Measurements from ENCODE around the gene APOL6. TPM values are rescaled to one million over a fixed set of nuclear protein-coding genes. Genes with fewer than 3 reads are reported as not detected.

The APOL6 gene
- total and polyA plus RNA-seq, 2 donors (not counting 1 experiment from before 2014, with no cell fraction given), result 18.7 to 58.3 TPM

DNA sequence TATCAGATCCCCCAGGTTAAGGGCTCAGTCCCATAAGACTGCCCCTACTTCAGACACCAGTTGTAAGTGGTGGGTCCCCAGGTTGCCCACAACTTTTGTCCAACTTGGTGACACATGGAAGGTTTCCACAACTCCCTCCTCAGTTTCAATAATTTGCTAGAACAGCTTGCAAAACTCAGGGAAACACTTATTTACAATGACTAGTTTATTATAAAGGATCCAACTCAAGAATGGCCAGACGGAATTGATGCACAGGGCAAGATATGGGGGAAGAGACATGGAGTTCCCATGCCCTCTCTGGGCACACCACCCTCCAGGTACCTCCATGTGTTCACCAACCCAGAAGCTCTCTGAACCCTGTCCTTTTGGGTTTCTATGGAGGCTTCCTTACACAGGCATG lies 5.6 kb downstream of the APOL6 start:
- Histone ChIP-seq H2AFZ (ENCODE audit: low read length) (no peak overlapping the region), H3K27me3 (ENCODE audit: control insufficient read depth, insufficient read depth, low read length) (no peaks in the 10 kb centered on the region), H3K36me3 (ENCODE audit: control insufficient read depth, insufficient read depth, low read length) (no peaks in the 10 kb centered on the region), H3K9me3 (ENCODE audit: control insufficient read depth, insufficient read depth, low read depth, low read length) (no peaks in the 10 kb centered on the region), H3K9ac (ENCODE audit: insufficient read depth, low read length) (no peak overlapping the region), H4K20me1 (ENCODE audit: control insufficient read depth, extremely low read depth, insufficient read depth, low read length) (no peaks in the 10 kb centered on the region), H3K4me3 (replicated peaks in 1 of 4; ENCODE audit: control extremely low read depth in 1 of 4, insufficient read depth in 1 of 4, low read depth in 3 of 4, low read length in 4 of 4) (no peak overlapping the region), H3K4me1 (ENCODE audit: control insufficient read depth, extremely low read depth, insufficient read depth, low read length) (peaks cover 5% of the 10 kb centered on the region), H3K27ac (ENCODE audit: insufficient read depth, low read length) (no peak overlapping the region), H3K4me2 (ENCODE audit: extremely low read depth, insufficient read depth, low read length) (no peak overlapping the region), H3K79me2 (ENCODE audit: control insufficient read depth, insufficient read depth, low read length) (peaks cover 21% of the 10 kb centered on the region)
- no peak for DNase-seq (ENCODE audit: low read depth in 2 of 2)
- TF ChIP-seq EZH2 (IDR thresholded peaks at IDR 0.05; ENCODE audit: low read length, missing control alignments), result no peak

GRCh38 chr22:35656284-35656752 lies 8.1 kb downstream of the APOL6 start:
- no peak overlapping the region for H2AFZ ChIP-seq (ENCODE audit: low read length)
- TF ChIP-seq CTCF (conservative IDR thresholded peaks at IDR 0.05 in 1 of 2, IDR thresholded peaks at IDR 0.05 in 1 of 2; ENCODE audit: low read depth in 1 of 2, low read length in 2 of 2), result no peak
- no peak for TF ChIP-seq EZH2 (IDR thresholded peaks at IDR 0.05; ENCODE audit: low read length, missing control alignments)
- H3K27ac ChIP-seq (ENCODE audit: insufficient read depth, low read length), result no peak overlapping the region
- H3K27me3 ChIP-seq (ENCODE audit: control insufficient read depth, insufficient read depth, low read length), result no peaks in the 10 kb centered on the region
- H4K20me1 ChIP-seq (ENCODE audit: control insufficient read depth, extremely low read depth, insufficient read depth, low read length), result no peaks in the 10 kb centered on the region
- no peak overlapping the region for H3K9ac ChIP-seq (ENCODE audit: insufficient read depth, low read length)
- H3K79me2 ChIP-seq (ENCODE audit: control insufficient read depth, insufficient read depth, low read length), result peaks cover 3% of the 10 kb centered on the region
- no peak for DNase-seq (ENCODE audit: low read depth in 2 of 2)
- H3K9me3 ChIP-seq (ENCODE audit: control insufficient read depth, insufficient read depth, low read depth, low read length), result no peaks in the 10 kb centered on the region
- H3K4me1 ChIP-seq (ENCODE audit: control insufficient read depth, extremely low read depth, insufficient read depth, low read length), result no peaks in the 10 kb centered on the region
- H3K4me2 ChIP-seq (ENCODE audit: extremely low read depth, insufficient read depth, low read length), result no peak overlapping the region
- no peak overlapping the region for H3K4me3 ChIP-seq (replicated peaks in 1 of 4; ENCODE audit: control extremely low read depth in 1 of 4, insufficient read depth in 1 of 4, low read depth in 3 of 4, low read length in 4 of 4)
- H3K36me3 ChIP-seq (ENCODE audit: control insufficient read depth, insufficient read depth, low read length), result peaks cover 6% of the 10 kb centered on the region

DNA sequence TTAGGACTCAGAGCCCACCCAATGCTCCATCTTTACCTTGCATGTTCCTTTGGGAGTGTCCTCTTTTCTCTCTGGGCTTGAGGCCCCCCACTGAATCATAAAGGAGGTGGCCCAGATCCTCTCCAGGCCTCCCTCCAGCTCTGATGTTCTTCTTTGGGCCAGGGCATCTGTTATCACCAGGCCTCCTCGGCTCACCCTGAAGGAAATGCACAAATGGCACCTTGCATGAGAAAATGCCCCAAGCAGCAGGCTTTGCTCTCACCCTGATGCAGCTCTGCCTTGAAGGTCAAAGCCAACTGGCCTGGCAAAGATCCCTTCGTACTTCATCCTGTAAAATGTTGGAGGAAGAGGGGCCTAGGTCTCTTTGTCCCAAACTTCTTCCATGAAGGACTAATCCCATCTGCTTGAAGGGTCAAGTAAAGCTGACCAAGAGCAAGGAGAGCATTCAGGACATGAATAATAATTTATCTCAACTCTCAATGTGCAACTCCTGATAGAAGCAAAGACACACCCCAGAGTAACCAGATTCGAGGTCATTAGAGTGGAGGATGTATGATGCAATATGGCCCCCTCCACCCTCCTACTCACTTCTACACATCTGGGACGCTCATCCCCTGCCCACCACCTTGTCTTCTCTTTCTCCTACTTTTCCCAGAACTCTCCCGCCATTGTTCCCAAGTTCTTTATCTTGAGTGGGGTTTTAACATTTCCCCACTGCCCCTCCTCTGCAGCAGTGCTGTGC lies 9.5 kb downstream of the APOL6 start:
- TF ChIP-seq CTCF (conservative IDR thresholded peaks at IDR 0.05 in 1 of 2, IDR thresholded peaks at IDR 0.05 in 1 of 2; ENCODE audit: low read depth in 1 of 2, low read length in 2 of 2) (no peak), EZH2 (IDR thresholded peaks at IDR 0.05; ENCODE audit: low read length, missing control alignments) (no peak)
- Histone ChIP-seq H3K36me3 (ENCODE audit: control insufficient read depth, insufficient read depth, low read length) (peaks cover 8% of the 10 kb centered on the region), H3K4me3 (replicated peaks in 1 of 4; ENCODE audit: control extremely low read depth in 1 of 4, insufficient read depth in 1 of 4, low read depth in 3 of 4, low read length in 4 of 4) (no peak overlapping the region), H3K27ac (ENCODE audit: insufficient read depth, low read length) (no peak overlapping the region), H3K4me2 (ENCODE audit: extremely low read depth, insufficient read depth, low read length) (no peak overlapping the region), H3K9ac (ENCODE audit: insufficient read depth, low read length) (no peak overlapping the region), H3K9me3 (ENCODE audit: control insufficient read depth, insufficient read depth, low read depth, low read length) (no peaks in the 10 kb centered on the region), H3K27me3 (ENCODE audit: control insufficient read depth, insufficient read depth, low read length) (no peaks in the 10 kb centered on the region), H3K4me1 (ENCODE audit: control insufficient read depth, extremely low read depth, insufficient read depth, low read length) (peaks cover 2% of the 10 kb centered on the region), H2AFZ (ENCODE audit: low read length) (no peak overlapping the region), H4K20me1 (ENCODE audit: control insufficient read depth, extremely low read depth, insufficient read depth, low read length) (no peaks in the 10 kb centered on the region), H3K79me2 (ENCODE audit: control insufficient read depth, insufficient read depth, low read length) (peaks cover 3% of the 10 kb centered on the region)
- no peak for DNase-seq (ENCODE audit: low read depth in 2 of 2)

All from fibroblast of lung (primary cell).